COLO668 (cell line): Measurements from ENCODE around the gene SMARCC2.
"Not testable (repeated sequence)": the region's sequence is repeated elsewhere in the genome, so short reads cannot be mapped to it uniquely, and the experiment has no call there.

ENCODE experiments used
- DNase-seq: peaks from one replicate; lab custom pipeline; 2025; ENCODE audit not compliant: unreplicated experiment; lab: John Stamatoyannopoulos, UW

Gene SMARCC2

DNA sequence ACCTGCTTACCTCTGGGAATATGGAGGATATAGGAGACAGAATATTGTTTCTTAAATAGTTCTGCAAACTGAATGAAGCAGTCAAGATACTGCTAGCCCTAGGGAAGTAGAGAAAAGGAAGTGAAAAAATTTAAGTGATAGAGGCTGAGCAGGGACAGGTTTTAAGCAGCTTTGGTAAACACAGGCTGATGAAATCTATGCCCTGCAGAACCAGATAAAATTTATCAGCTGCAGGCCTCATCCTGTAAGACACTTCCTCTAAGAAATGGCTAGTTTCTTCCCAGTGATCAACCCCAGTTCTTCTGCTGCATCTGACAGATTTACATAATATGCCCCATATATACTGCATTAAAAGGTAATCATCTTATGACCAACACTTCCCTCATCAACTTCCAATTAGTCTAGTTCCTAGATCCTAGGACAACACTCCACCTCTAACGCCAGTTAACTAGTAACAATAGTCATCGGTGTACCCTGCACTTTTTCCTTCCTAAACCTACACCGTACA, 62.5 kb downstream of the SMARCC2 start:
- no peak for DNase-seq

- no peak for DNase-seq
These were observed 65.2 kb downstream of the SMARCC2 start for GRCh38 chr12:56124133-56124532.

DNA sequence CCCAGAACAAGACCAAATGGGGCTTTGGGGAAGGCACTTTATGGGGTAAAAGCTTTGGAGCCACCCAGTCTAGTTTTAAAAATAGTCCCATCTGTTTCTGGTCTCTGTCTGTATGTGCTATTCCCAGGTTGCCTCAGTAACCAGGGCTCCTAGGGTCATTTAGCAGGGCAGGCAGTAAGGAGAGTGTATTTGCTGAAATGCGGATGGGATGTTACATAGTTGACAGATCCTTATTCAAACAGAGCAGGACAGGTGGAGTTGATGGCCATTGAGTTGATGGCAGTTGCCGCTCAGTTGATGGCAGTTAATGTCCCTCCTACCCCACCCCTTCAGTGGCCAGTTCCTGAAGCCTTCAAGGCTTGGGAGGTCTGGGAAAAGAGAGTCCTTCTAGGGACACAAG, 66.6 kb downstream of the SMARCC2 start:
- peak; percentile 44 for DNase-seq

GRCh38 chr12:56121204-56121870, 67.9 kb downstream of the SMARCC2 start:
- DNase-seq, result no peak

- DNase-seq, result no peak
These were observed 69.0 kb downstream of the SMARCC2 start for GRCh38 chr12:56120158-56120846.

DNA sequence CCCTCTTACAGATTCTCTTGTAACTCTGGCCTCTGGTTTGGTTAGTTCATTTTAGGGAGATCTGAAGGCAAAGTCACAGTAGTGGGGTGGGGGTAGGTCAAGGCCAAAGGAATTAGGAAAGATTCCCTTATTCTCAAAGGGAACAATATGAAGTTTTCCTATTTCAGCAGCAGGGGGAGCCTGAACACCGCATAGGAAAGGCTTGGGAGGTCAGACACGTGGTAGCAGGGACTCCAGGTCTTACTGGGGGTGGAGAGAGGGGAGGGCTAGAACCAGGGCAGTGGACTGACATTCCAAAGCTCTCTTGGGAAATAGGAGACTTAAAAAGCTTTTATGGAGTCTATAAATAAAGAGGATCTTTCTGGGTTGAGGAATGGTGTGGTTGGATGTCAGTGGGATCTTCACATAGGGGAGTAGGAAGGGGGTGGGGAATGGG, 69.9 kb downstream of the SMARCC2 start:
- peak; percentile 62 for DNase-seq

- DNase-seq, result no peak
These were observed 70.5 kb downstream of the SMARCC2 start for GRCh38 chr12:56118688-56119357.

DNA sequence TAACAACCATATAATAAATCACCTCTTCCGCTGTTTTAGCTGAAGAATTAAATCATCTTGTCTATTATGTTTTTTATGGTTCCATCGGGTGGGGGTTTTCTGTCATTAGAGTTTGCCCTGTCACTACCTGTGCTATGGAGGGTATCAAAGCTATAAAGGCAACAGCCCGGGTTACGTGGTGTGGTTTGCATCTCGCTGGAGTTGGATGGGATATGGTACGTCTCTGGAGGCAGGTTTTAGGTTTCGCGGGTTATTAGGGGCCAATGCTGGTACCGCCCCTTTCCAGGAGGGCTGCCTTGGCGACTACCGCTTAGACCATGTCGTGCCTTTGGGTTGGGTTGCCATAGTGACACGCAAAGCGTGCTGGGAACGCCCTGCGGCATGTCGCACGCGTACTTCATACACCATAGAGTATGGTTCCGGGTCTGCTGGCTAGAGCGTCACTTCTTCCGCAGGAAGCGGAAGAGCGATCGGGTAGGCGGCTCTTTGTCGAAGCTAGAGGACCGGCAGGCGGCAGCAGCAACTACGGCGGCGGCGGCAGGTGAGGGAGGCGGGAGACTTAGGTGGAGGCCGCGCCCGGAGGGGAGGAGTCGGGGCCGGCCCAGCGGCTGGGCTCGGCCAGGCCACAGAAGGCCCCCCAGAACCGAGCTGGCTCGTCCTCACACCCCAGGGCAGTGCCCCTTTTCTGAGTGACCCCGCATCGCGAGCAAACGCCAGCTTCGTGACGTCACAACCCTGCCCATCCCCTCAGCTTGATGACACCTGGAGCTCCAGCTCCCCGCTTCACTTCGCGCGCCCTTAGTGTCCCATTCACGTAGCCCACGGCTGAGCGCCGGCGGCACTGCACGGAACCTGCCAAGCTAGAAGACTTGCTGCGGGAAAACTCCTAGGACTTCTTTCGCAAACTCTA, 71.2 kb downstream of the SMARCC2 start, which contains the start of gene ZC3H10:
TSS of gene ZC3H10 (plus strand) at position 489 of the 910 bp plus-strand sequence. CDS start 2,297 bp downstream, outside the sequence.
- peak; percentile 95 for DNase-seq

GRCh38 chr12:56117082-56117706, 72.1 kb downstream of the SMARCC2 start:
- DNase-seq, result not testable (repeated sequence)

DNA sequence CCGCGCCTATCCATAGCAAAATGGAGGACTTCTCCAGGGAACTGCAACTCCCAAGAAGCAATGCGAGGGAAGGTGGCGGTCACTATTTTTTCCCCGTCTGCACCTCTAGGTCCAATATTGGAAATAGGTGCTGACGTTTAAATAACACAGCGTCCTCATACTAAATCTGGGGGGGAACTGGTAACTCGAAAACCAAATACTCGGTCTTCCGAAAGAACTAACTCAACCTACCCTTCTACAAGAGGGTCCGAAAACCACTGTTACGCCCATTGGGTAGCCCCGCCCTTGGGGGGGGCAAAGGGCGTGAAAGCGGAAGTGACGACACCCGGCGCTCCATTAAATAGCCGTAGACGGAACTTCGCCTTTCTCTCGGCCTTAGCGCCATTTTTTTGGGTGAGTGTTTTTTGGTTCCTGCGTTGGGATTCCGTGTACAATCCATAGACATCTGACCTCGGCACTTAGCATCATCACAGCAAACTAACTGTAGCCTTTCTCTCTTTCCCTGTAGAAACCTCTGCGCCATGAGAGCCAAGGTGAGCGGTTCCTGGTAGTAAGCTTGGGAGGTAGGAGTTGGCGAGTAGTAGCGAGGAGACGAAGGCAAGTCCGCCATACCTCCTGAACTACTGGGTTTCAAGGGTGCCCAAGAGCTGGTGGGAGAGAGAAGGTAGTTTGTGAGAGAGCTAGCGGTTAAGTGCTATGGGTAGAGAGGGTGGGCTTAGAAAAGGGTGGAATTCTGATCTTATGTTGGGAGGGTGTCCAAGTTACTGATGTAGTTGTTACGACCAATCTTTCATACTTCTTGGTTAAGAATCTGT, 72.8 kb downstream of the SMARCC2 start, which contains the start of gene RPL41:
TSS of gene RPL41 (plus strand) at position 367 of the 815 bp plus-strand sequence.
- peak; percentile 89 for DNase-seq

- DNase-seq, result peak; percentile 5
These were observed 74.0 kb downstream of the SMARCC2 start for GRCh38 chr12:56115329-56115728.

GRCh38 chr12:56114084-56114483, 75.2 kb downstream of the SMARCC2 start:
- DNase-seq, result no peak
